SK-N-SH (cell line): ENCODE results near the gene PDHB. TPM values are rescaled to one million over a fixed set of nuclear protein-coding genes. Genes with fewer than 3 reads are reported as not detected.

Experiments used
- CTCF ChIA-PET: fragments of 300-600, 350-600 bp; formaldehyde crosslinking; extraction: SDS; loops from one replicate; lab custom pipeline; 2021; lab: Yijun Ruan, JAX
- POLR2A ChIA-PET: fragments of 350-600 bp; sonication (Branson Sonifier 250); formaldehyde crosslinking; extraction: SDS; loops from one replicate; lab custom pipeline; 2020; ENCODE audit warnings: antibody characterized with exemption, inconsistent platforms; lab: Yijun Ruan, JAX
- DNase-seq: peaks from one replicate; pipeline ENCODE4 v3.0.0; 2012
- H2AFZ ChIP-seq: fragments of 200-600 bp; sonication (generic); 2 replicates; pipeline ENCODE4 v1.8.1; 2016; ENCODE audit warnings: antibody characterized with exemption, mild to moderate bottlenecking, low read depth
- H3F3A ChIP-seq: fragments of 200-600 bp; sonication (generic); replicated peaks from 2 replicates; pipeline ENCODE3; 2016; ENCODE audit warnings: antibody characterized with exemption, mild to moderate bottlenecking; ENCODE audit not compliant: insufficient read depth
- H3K27ac ChIP-seq, 2 experiments: fragments of 200-500 bp in 1 of 2; fragments of 200-600 bp in 1 of 2; sonication (Bioruptor generic) in 1 of 2; sonication (generic), shearing (Covaris generic) in 1 of 2; 2 replicates each; pipeline versions ENCODE4 v1.5.1 to v1.6.1; 2014 to 2016; ENCODE audit warnings: low read depth in 2 of 2, inconsistent platforms in 1 of 2, low read length in 1 of 2, mild to moderate bottlenecking in 1 of 2, mixed read lengths in 1 of 2
- H3K27me3 ChIP-seq: fragments of 200-600 bp; sonication (generic), shearing (Covaris generic); 2 replicates; pipeline ENCODE4 v1.6.1; 2016; ENCODE audit warnings: mixed run types; ENCODE audit not compliant: insufficient read depth
- H3K36me3 ChIP-seq, 2 experiments: fragments of 200-500 bp in 1 of 2; fragments of 200-600 bp in 1 of 2; sonication (Bioruptor generic) in 1 of 2; sonication (generic) in 1 of 2; replicated peaks in 1 of 2; 2 replicates each; pipeline versions ENCODE3 to v1.5.1; 2014 to 2016; ENCODE audit warnings: low read length in 1 of 2, mild to moderate bottlenecking in 1 of 2; ENCODE audit not compliant: insufficient read depth in 2 of 2, control insufficient read depth in 1 of 2
- H3K4me1 ChIP-seq, 2 experiments: fragments of 200-500 bp in 1 of 2; fragments of 200-600 bp in 1 of 2; sonication (Bioruptor generic) in 1 of 2; sonication (generic), shearing (Covaris generic) in 1 of 2; 2 replicates each; pipeline versions ENCODE4 v1.5.1 to v1.6.1; 2014 to 2016; ENCODE audit warnings: low read depth in 1 of 2, low read length in 1 of 2, mixed run types in 1 of 2; ENCODE audit not compliant: insufficient read depth in 2 of 2, control insufficient read depth in 1 of 2
- H3K4me2 ChIP-seq: fragments of 200-600 bp; sonication (generic), shearing (Covaris generic); 2 replicates; pipeline ENCODE4 v1.6.1; 2017; ENCODE audit warnings: mixed run types
- H3K4me3 ChIP-seq, 2 experiments: fragments of 200-500 bp in 1 of 2; fragments of 200-600 bp in 1 of 2; sonication (Bioruptor generic) in 1 of 2; sonication (generic), shearing (Covaris generic) in 1 of 2; 2 replicates each; pipeline versions ENCODE4 v1.5.1 to v1.8.1; 2014 to 2016; ENCODE audit warnings: low read depth in 2 of 2, inconsistent platforms in 1 of 2, low read length in 1 of 2, mild to moderate bottlenecking in 1 of 2, mixed read lengths in 1 of 2, moderate library complexity in 1 of 2
- H3K79me2 ChIP-seq: fragments of 200-600 bp; sonication (generic); 2 replicates; pipeline ENCODE4 v1.8.1; 2017; ENCODE audit warnings: mild to moderate bottlenecking; ENCODE audit not compliant: insufficient read depth
- H3K9ac ChIP-seq: fragments of 200-600 bp; sonication (generic); 2 replicates; pipeline ENCODE4 v1.6.1; 2017; ENCODE audit warnings: mixed run types
- H3K9me2 ChIP-seq: fragments of 200-600 bp; sonication (generic); 2 replicates; pipeline ENCODE4 v1.6.1; 2017; ENCODE audit warnings: mixed run types
- H3K9me3 ChIP-seq: fragments of 200-600 bp; sonication (generic); 2 replicates; pipeline ENCODE4 v1.6.1; 2017; ENCODE audit warnings: mixed run types, mild to moderate bottlenecking, moderate library complexity
- H4K20me1 ChIP-seq: fragments of 200-600 bp; sonication (generic); 2 replicates; pipeline ENCODE4 v1.6.1; 2017; ENCODE audit warnings: mild to moderate bottlenecking, mixed run types; ENCODE audit not compliant: insufficient read depth
- CHD2 ChIP-seq: fragments of 150-350 bp; IDR thresholded peaks from 2 replicates; pipeline ENCODE4 v1.6.1; 2018; ENCODE audit warnings: low read length; ENCODE audit not compliant: partially characterized antibody
- CTCF ChIP-seq: fragments of 200-600 bp; sonication (generic); IDR thresholded peaks from 2 replicates; pipeline ENCODE4 v1.6.1; 2017; ENCODE audit warnings: antibody characterized with exemption, mild to moderate bottlenecking, moderate library complexity
- ELF1 ChIP-seq: IDR thresholded peaks from 2 replicates; pipeline ENCODE4 v1.4.0; 2012
- EP300 ChIP-seq, 2 experiments: IDR thresholded peaks; 2 replicates each; pipeline versions ENCODE4 v1.4.0 to v1.6.1; 2012; ENCODE audit warnings: borderline replicate concordance in 1 of 2, low read depth in 1 of 2, low read length in 1 of 2
- EZH2phosphoT487 ChIP-seq: fragments of 200-600 bp; sonication (generic); IDR thresholded peaks from 2 replicates; pipeline ENCODE4 v1.6.1; 2017; ENCODE audit warnings: low read depth, mixed run types, mild to moderate bottlenecking, antibody characterized with exemption, moderate library complexity, borderline replicate concordance
- FOXM1 ChIP-seq: IDR thresholded peaks from 2 replicates; pipeline ENCODE4 v1.4.0; 2012; ENCODE audit warnings: low read depth, mild to moderate bottlenecking
- GATA2 ChIP-seq: sonication (generic); formaldehyde crosslinking; IDR thresholded peaks from 2 replicates; pipeline ENCODE4 v1.5.0; 2020; ENCODE audit warnings: mild to moderate bottlenecking, missing genetic modification reagents
- IRF3 ChIP-seq: fragments of 150-350 bp; IDR thresholded peaks from 2 replicates; pipeline ENCODE4 v1.6.1; 2016; ENCODE audit warnings: mild to moderate bottlenecking, low read depth, low read length
- MEF2A ChIP-seq: IDR thresholded peaks from 2 replicates; pipeline ENCODE4 v1.4.0; 2012; ENCODE audit warnings: low read depth, borderline replicate concordance
- MXI1 ChIP-seq: IDR thresholded peaks from 2 replicates; pipeline ENCODE4 v1.6.1; 2012; ENCODE audit warnings: mild to moderate bottlenecking, low read depth, low read length, improper control_type of control experiment
- NFIC ChIP-seq: IDR thresholded peaks from 2 replicates; pipeline ENCODE4 v1.4.0; 2012; ENCODE audit warnings: borderline replicate concordance
- PBX3 ChIP-seq: IDR thresholded peaks from 2 replicates; pipeline ENCODE4; 2012
- RAD21 ChIP-seq: IDR thresholded peaks from 2 replicates; pipeline ENCODE4 v1.6.1; 2012; ENCODE audit warnings: mild to moderate bottlenecking, low read length
- RCOR1 ChIP-seq: fragments of 150-350 bp; IDR thresholded peaks from 2 replicates; pipeline ENCODE4 v1.6.1; 2017; ENCODE audit warnings: antibody characterized with exemption, low read length
- RXRA ChIP-seq: IDR thresholded peaks from 2 replicates; pipeline ENCODE4 v1.4.0; 2012; ENCODE audit warnings: low read depth, mild to moderate bottlenecking, borderline replicate concordance
- SIN3A ChIP-seq: IDR thresholded peaks from 2 replicates; pipeline ENCODE4 v1.6.1; 2012; ENCODE audit warnings: low read depth, mild to moderate bottlenecking, low read length, moderate library complexity, borderline replicate concordance
- SMC3 ChIP-seq: IDR thresholded peaks from 2 replicates; pipeline ENCODE4 v1.6.1; 2012; ENCODE audit warnings: low read depth, low read length, improper control_type of control experiment
- TCF12 ChIP-seq: IDR thresholded peaks from 2 replicates; pipeline ENCODE4 v1.4.0; 2012
- USF1 ChIP-seq: IDR thresholded peaks from 2 replicates; pipeline ENCODE4 v1.4.0; 2012; ENCODE audit warnings: low read depth, borderline replicate concordance
- WGBS: methylation state at CpG from one replicate; pipeline ENCODE4 v1.1.6; 2017; ENCODE audit warnings: low lambda C conversion rate; 5-methylcytosine and 5-hydroxymethylcytosine counted together
- polyA plus RNA-seq, 3 experiments: library from polyadenylated mRNA; depleted of rRNA; stranded (reverse); fragments of >200 nt; gene quantifications; 2 replicates each; pipeline ENCODE4 v1.2.3, GENCODE V29; 2012

PDHB gene
- polyA plus RNA-seq, 1 of the 3 experiments (the other 2 are of a cell fraction), result 87.5 TPM

DNA sequence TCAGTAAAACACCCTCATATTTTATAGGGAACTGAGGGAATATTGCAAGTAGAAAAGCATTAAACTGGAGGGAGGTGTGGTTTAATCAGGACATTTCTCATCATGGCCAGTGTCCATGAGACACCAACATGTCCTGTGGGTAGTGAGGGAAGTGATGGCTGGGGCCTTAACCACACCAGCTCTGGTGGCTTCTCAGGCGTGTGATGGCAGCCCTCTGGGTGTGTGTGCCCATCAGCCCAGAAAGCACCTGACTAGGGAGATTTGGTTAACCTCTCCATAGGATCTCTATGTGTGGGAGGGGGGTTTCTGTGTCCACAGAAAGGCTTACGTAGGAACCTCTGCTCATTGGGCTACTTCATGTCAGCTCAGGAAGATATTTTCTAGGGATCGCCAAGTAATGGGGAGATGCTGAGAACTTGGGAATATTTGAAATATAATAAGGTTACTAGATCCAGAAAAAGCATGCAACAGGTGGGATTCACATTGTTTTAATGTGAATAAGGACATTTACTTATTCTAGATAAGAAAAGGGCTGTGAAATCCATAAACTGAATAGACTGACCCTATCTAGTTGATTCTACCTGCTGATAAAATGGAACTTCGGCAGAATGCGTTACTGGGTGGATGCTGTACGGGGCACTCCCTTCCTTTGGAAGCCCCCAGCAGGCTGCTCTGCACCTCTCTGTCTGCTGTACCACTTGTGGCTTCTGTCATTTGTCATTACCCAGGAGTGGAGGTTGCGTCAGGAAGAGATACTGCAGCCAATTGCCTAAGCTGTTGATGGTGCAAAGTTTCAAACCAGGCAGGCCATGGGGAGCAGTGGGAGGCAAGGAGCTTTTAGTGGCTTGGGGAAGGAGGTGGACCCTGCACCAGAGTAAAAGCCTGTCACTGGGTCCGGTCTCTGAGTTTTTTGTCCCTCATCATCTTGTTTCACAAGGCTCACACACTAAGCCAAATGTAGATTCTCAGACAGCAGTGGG is 21.5 kb downstream of the PDHB start:
- H3K27ac ChIP-seq, result no peak overlapping the region
- no peaks in the 10 kb centered on the region for H3K79me2 ChIP-seq
- POLR2A ChIA-PET, result no interaction called here
- H3K4me3 ChIP-seq, result no peak overlapping the region
- no peaks in the 10 kb centered on the region; a peak in 1 of 4 replicates for H3K4me1 ChIP-seq
- H3K27me3 ChIP-seq, result no peaks in the 10 kb centered on the region
- H3K9me3 ChIP-seq, result no peaks in the 10 kb centered on the region
- H3K36me3 ChIP-seq, result peaks cover 0 to 13% of the 10 kb centered on the region in 2 experiments
- no peak for TF ChIP-seq USF1
- TF ChIP-seq CHD2, result no peak
- TF ChIP-seq PBX3, result no peak
- TF ChIP-seq GATA2 (CRISPR knock-in tag), result no peak
- no peak for TF ChIP-seq RXRA
- TF ChIP-seq SMC3, result no peak
- TF ChIP-seq EZH2phosphoT487, result no peak
- no peak for TF ChIP-seq NFIC
- no peak for TF ChIP-seq EP300 (IDR thresholded peaks at IDR 0.05; ENCODE audit: borderline replicate concordance in 1 of 2, low read depth in 1 of 2, low read length in 1 of 2)
- TF ChIP-seq MEF2A, result no peak
- no peak for TF ChIP-seq MXI1
- no peak for TF ChIP-seq RAD21
- TF ChIP-seq ELF1, result no peak
- TF ChIP-seq IRF3, result no peak
- no peak for TF ChIP-seq TCF12
- TF ChIP-seq RCOR1, result no peak
- TF ChIP-seq FOXM1, result no peak
- no peak for TF ChIP-seq SIN3A
- no peak for TF ChIP-seq CTCF
- CTCF ChIA-PET, result interaction anchor here (0.7 to 1.8 kb wide), 7 partner anchors 20 to 106 kb away, joined by 3 to 4 read pairs (median 3); partner anchors contain the start of genes HTD2 and RPP14
- H2AFZ ChIP-seq, result no peak overlapping the region
- no peaks in the 10 kb centered on the region for H4K20me1 ChIP-seq
- no peaks in the 10 kb centered on the region for H3F3A ChIP-seq
- WGBS, result 89% methylated on average over 7 of the region's 8 CpGs
- no peak overlapping the region for H3K9ac ChIP-seq
- no peak overlapping the region for H3K4me2 ChIP-seq
- no peaks in the 10 kb centered on the region for H3K9me2 ChIP-seq
- no peak for DNase-seq
